Breast epithelium (tissue), 4 donors: ENCODE results near the gene ZNF142. TPM values are rescaled to one million over a fixed set of nuclear protein-coding genes. Genes with fewer than 3 reads are reported as not detected.

Experiments used
- DNase-seq, 2 donors: peaks; one replicate each; pipeline ENCODE4 v3.0.0-alpha.2; 2019; ENCODE audit warnings: low spot score in 2 of 2
- H3K27ac ChIP-seq, 2 donors: fragments of 200-600 bp; sonication (generic) in 1 of 2; one replicate each; pipeline ENCODE4 v1.5.1; 2016 to 2019; ENCODE audit warnings: mild to moderate bottlenecking in 1 of 2
- H3K27me3 ChIP-seq, 2 donors: fragments of 200-600 bp; sonication (generic) in 1 of 2; one replicate each; pipeline versions ENCODE4 v1.5.1 to v1.6.0; 2017 to 2019; ENCODE audit warnings: control low read depth in 1 of 2, mild to moderate bottlenecking in 1 of 2
- H3K36me3 ChIP-seq: fragments of 200-600 bp; one replicate; pipeline ENCODE4 v1.5.1; 2019
- H3K4me1 ChIP-seq, 2 donors: fragments of 200-600 bp; sonication (generic); one replicate each; pipeline ENCODE4 v1.5.1; 2016 to 2019; ENCODE audit warnings: control low read depth in 1 of 2
- H3K4me3 ChIP-seq, 3 donors: fragments of 200-600 bp; sonication (generic); 1 replicate in 2 of 3; 2 replicates in 1 of 3; pipeline ENCODE4 v1.5.1; 2016 to 2019; ENCODE audit warnings: mild to moderate bottlenecking in 3 of 3, moderate library complexity in 2 of 3
- H3K9me3 ChIP-seq, 2 donors: fragments of 200-600 bp; sonication (generic) in 1 of 2; one replicate each; pipeline ENCODE4 v1.5.1; 2016 to 2019; ENCODE audit warnings: control low read depth in 1 of 2
- CTCF ChIP-seq, 3 donors: fragments of 450-650 bp; IDR thresholded peaks; one replicate each; pipeline ENCODE4 v1.5.1; 2016 to 2017; ENCODE audit warnings: antibody characterized with exemption in 3 of 3, mild to moderate bottlenecking in 3 of 3, moderate library complexity in 3 of 3
- POLR2A ChIP-seq: fragments of 450-650 bp; IDR thresholded peaks from one replicate; pipeline ENCODE4 v1.6.1; 2016; ENCODE audit warnings: antibody characterized with exemption, mild to moderate bottlenecking, moderate library complexity
- POLR2AphosphoS5 ChIP-seq, 3 donors: sonication (generic); formaldehyde crosslinking; IDR thresholded peaks; one replicate each; pipeline ENCODE4 v1.6.1; 2017; ENCODE audit warnings: antibody characterized with exemption in 3 of 3
- intact Hi-C: fragments of 100-400 bp; cut with DNase I; formaldehyde crosslinking; loops from one replicate; pipeline ENCODE4 v1.15.1; 2023; ENCODE audit warnings: low total_unique reads
- total RNA-seq, 3 donors: library from RNA; depleted of rRNA; stranded (reverse); fragments of >200 nt; gene quantifications; one replicate each; pipeline ENCODE4 v1.1.0, GENCODE V29; 2016

The ZNF142 gene
- total RNA-seq, 3 donors from 2014 or later: 12.0 to 16.0 (median 15.4) TPM

GRCh38 chr2:218627939-218628338 is 31.5 kb downstream of the ZNF142 start:
- TF ChIP-seq CTCF (IDR thresholded peaks at IDR 0.05): no peak
- TF ChIP-seq POLR2A: no peak
- TF ChIP-seq POLR2AphosphoS5 (IDR thresholded peaks at IDR 0.05): no peak
- Histone ChIP-seq H3K27ac (no peak overlapping the region), H3K36me3 (no peaks in the 10 kb centered on the region), H3K9me3 (no peaks in the 10 kb centered on the region), H3K4me3 (no peak overlapping the region), H3K4me1 (no peaks in the 10 kb centered on the region), H3K27me3 (no peaks in the 10 kb centered on the region)
- no peak for DNase-seq
- intact Hi-C loops: no loop called here

- Histone ChIP-seq H3K27ac (no peak overlapping the region), H3K9me3 (no peaks in the 10 kb centered on the region), H3K27me3 (no peaks in the 10 kb centered on the region), H3K4me3 (no peak overlapping the region), H3K4me1 (no peaks in the 10 kb centered on the region), H3K36me3 (no peaks in the 10 kb centered on the region)
- intact Hi-C loops: no loop called here
- TF ChIP-seq POLR2A (no peak), CTCF (IDR thresholded peaks at IDR 0.05) (no peak), POLR2AphosphoS5 (IDR thresholded peaks at IDR 0.05) (no peak)
- no peak for DNase-seq
Observed at GRCh38 chr2:218626369-218626768, 33.1 kb downstream of the ZNF142 start.

GRCh38 chr2:218623366-218623705 is 36.1 kb downstream of the ZNF142 start:
- no peaks in the 10 kb centered on the region for H3K36me3 ChIP-seq
- no peaks in the 10 kb centered on the region for H3K27me3 ChIP-seq
- intact Hi-C loops: no loop called here
- no peak for DNase-seq
- H3K27ac ChIP-seq: no peak overlapping the region
- TF ChIP-seq CTCF (IDR thresholded peaks at IDR 0.05): no peak
- no peaks in the 10 kb centered on the region for H3K4me1 ChIP-seq
- no peaks in the 10 kb centered on the region for H3K9me3 ChIP-seq
- no peak overlapping the region for H3K4me3 ChIP-seq

GRCh38 chr2:218622606-218623365 is 36.6 kb downstream of the ZNF142 start:
- no peak overlapping the region for H3K27ac ChIP-seq
- TF ChIP-seq POLR2AphosphoS5 (IDR thresholded peaks at IDR 0.05) (no peak), CTCF (IDR thresholded peaks at IDR 0.05) (no peak), POLR2A (no peak)
- no peaks in the 10 kb centered on the region for H3K36me3 ChIP-seq
- H3K4me1 ChIP-seq: no peaks in the 10 kb centered on the region
- DNase-seq: no peak
- H3K27me3 ChIP-seq: no peaks in the 10 kb centered on the region
- intact Hi-C loops: no loop called here
- H3K4me3 ChIP-seq: no peak overlapping the region
- H3K9me3 ChIP-seq: no peaks in the 10 kb centered on the region

GRCh38 chr2:218621007-218621406 is 38.4 kb downstream of the ZNF142 start:
- H3K36me3 ChIP-seq: no peaks in the 10 kb centered on the region
- no peaks in the 10 kb centered on the region for H3K9me3 ChIP-seq
- intact Hi-C loops: no loop called here
- no peak overlapping the region for H3K4me3 ChIP-seq
- H3K4me1 ChIP-seq: no peaks in the 10 kb centered on the region
- no peak overlapping the region for H3K27ac ChIP-seq
- no peak for DNase-seq
- H3K27me3 ChIP-seq: no peaks in the 10 kb centered on the region
- TF ChIP-seq POLR2AphosphoS5 (IDR thresholded peaks at IDR 0.05): no peak
- no peak for TF ChIP-seq CTCF (IDR thresholded peaks at IDR 0.05)
- TF ChIP-seq POLR2A: no peak
